GM18505 (cell line): ENCODE results near the gene KIAA0408.
A peak's percentile ranks its signal among the peaks of the same experiment; 100 is the strongest.

ENCODE experiments used
- ATAC-seq: cut with Tn5 transposase; IDR thresholded peaks from one replicate; pipeline ENCODE4 v1.9.1; 2021; ENCODE audit not compliant: unreplicated experiment
- POLR2A ChIP-seq: IDR thresholded peaks from 4 replicates; pipeline ENCODE4 v1.6.1; 2011; ENCODE audit warnings: borderline replicate concordance; ENCODE audit not compliant: insufficient read depth, insufficient read length; ENCODE audit errors: extremely low read depth

The KIAA0408 gene

DNA sequence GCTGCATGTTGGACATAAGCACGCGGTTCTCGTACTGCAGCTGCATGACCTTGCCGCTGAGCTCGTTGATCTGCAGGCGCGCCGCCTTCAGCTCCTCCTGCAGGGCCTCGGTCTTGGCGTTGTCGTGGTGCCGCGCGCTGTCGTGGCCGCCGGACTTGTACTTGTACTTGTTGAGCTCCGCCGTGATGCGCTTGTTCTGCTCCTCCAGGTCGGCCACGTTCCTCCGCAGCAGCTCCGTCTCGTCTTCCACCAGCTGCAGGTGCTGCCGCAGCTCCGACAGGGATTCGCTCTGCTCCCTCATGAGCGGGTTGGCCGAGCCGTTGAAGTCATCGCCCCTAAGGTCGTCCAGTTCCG is 16.6 kb upstream of the KIAA0408 start:
- no peak for TF ChIP-seq POLR2A
- no peak for ATAC-seq

DNA sequence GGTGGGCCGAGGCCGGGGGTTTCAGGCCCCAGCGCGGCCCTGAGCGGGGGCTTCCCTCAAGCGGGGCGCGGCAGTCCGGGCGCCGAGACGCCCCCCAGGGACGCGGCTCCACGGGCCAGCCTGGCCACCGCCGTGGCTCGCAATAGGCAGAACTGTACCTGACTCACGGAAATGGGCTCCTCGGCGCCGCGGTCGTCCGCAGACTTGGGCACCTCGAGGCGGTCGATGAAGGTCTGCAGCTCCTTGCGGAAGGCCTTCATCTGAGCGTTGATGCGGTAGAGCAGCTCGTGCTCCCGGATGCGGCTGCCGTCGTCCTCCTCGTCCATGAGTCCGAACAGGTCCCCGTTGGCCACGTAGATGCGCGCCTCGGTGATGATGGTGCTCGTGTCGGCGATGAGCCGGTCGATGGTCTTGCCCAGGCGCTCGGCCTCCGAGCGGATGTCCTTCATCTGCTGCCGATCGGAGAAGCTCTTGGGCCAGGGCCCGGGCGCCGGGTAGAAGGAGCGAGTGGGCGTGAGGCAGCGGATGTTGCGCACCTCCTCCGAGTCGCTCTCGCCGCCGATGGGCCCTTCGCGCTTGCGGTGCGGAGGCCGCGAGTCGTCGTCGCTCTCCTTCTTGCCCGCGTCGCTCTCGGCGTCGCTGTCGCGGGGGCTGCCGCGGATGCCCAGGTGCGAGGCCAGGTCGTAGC is 16.1 kb upstream of the KIAA0408 start:
- TF ChIP-seq POLR2A: no peak
- ATAC-seq: no peak

GRCh38 chr6:127471379-127472255 is 12.4 kb upstream of the KIAA0408 start:
- no peak for ATAC-seq
- TF ChIP-seq POLR2A: no peak

- TF ChIP-seq POLR2A: no peak
- ATAC-seq: no peak
These were observed 9.7 kb upstream of the KIAA0408 start for GRCh38 chr6:127468936-127469335.

DNA sequence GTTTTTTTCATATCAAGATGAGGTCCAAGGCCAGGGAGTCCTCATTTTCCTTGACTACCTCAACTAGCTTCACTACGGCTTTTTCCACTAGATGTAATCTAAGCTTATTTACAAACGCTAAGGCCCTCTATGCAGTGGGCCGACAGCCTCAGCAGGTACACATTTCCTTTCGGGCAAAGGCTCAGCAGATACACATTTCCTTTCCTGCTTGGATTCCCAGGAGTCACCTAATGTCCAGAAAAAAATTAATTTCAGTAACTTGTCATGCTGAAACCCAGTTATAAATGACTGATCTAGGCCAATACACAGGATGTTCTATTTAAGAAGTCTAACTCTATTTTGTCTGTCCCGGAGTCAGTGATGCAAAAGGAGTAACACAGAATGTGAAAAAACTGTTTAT is 7.2 kb upstream of the KIAA0408 start:
- no peak for ATAC-seq
- no peak for TF ChIP-seq POLR2A

GRCh38 chr6:127464881-127465459 is 5.8 kb upstream of the KIAA0408 start:
- ATAC-seq: peak; percentile 94

GRCh38 chr6:127464161-127464880 is 5.1 kb upstream of the KIAA0408 start:
- TF ChIP-seq POLR2A: no peak

More at GRCh38 chr6:127464881-127465459, 5.8 kb upstream of the KIAA0408 start:
- no peak for TF ChIP-seq POLR2A

GRCh38 chr6:127463056-127463455 is 3.9 kb upstream of the KIAA0408 start:
- no peak for ATAC-seq
- TF ChIP-seq POLR2A: no peak

More at GRCh38 chr6:127464161-127464880, 5.1 kb upstream of the KIAA0408 start:
- ATAC-seq: no peak

GRCh38 chr6:127462376-127462775 is 3.2 kb upstream of the KIAA0408 start:
- no peak for ATAC-seq
- TF ChIP-seq POLR2A: no peak

DNA sequence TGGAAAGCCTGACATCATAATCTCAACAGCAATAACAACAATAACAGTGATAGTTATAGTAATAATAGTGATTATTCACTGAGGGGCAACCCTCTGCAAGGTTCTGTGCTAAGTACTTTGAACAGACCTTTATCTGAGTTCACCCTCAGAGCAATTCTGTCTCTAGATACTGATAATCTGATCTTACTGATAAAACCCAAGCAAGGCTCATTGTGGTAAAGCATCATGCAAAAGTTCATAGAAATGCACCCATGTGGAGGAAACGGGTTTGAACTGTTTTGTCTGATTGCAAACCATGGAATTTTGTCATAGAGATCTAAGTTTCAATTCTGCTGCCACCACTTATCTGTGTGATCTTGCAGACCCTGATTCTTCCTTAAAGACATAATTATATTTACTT is 1.3 kb upstream of the KIAA0408 start:
- no peak for ATAC-seq
- no peak for TF ChIP-seq POLR2A

- no peak for ATAC-seq
- no peak for TF ChIP-seq POLR2A
These were observed 372 bp downstream of the KIAA0408 start for GRCh38 chr6:127458817-127459216.

DNA sequence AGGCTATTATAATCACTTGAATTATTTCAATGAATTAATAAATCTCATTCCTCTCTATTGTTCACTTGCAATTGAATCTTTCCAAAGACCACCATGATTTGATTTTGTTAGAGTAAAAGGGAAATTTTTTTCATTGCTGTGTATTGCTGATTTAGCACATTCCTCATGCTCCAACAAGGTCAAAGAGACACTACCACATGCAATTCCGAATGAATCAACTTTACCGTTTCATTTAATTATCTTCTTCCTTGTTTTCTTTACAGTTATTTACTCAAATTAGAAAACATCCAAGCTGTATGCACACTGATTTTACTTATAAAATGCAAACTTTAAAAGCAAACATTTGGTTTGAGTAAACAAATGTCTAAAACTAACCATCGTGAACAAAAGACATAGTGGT is 967 bp downstream of the KIAA0408 start:
- no peak for ATAC-seq

DNA sequence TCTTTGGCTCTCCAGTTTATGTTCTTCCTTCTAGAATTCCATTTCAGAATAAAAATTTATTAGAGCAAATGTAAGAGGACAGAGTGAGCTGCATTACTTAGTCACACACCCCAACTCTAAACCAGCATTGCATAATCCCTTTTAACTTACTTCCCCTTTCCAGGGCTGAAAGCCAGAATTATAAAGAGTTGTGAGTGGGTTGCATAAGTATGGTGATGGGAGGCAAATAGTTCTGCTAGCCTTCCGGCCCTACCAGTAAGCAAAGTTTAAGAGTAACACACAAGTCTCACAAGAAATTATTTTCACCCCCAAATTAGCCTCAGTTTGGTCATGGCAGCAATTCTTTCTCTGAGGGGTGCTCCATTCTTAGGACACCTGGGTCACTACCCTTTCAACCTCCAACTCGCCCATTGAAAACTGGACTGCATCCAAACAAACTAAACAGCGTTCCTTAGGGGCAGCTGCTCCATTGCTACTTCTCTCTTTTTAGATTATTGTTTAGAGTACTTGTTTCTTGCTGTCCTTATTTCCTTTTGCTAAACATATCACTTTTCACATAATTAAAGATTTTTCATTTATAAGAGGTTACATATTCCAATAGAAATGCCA is 1.6 kb downstream of the KIAA0408 start:
- TF ChIP-seq POLR2A: no peak
- no peak for ATAC-seq

More for the DNA sequence above, 967 bp downstream of the KIAA0408 start:
- TF ChIP-seq POLR2A: no peak

DNA sequence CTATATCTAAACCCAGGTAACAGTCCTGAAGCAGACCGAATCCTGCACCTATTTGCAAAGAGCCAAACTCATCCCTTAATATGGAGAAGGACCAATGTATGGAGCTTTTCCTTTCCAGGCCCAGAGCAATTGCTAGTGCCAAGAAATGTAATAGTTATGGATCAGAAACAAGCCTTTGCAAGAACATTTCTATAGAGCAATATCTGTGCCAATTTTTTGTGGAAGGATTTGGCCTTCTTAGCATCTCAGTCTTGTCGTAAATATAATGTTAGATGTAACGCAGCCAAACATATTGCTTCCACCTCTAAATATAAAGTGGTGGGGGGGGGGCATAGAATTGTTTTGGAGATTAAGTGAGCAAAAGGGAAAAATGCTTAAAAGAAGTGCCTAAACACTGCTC is 2.7 kb downstream of the KIAA0408 start:
- no peak for TF ChIP-seq POLR2A
- no peak for ATAC-seq
